GM23248 (cell line): ENCODE data around the gene ZNF236.

ENCODE experiments used
- EZH2 ChIP-seq: fragments of 200-600 bp; sonication (generic); IDR thresholded peaks from 2 replicates; pipeline ENCODE4 v1.6.1; 2018; ENCODE audit warnings: antibody characterized with exemption, mild to moderate bottlenecking; ENCODE audit not compliant: insufficient read depth, poor library complexity, severe bottlenecking
- EZH2phosphoT487 ChIP-seq: fragments of 200-600 bp; sonication (generic); IDR thresholded peaks from 2 replicates; pipeline ENCODE4 v1.6.1; 2018; ENCODE audit warnings: antibody characterized with exemption, moderate library complexity, mild to moderate bottlenecking, low read depth; ENCODE audit not compliant: insufficient read depth

GRCh38 chr18:76855594-76855993 lies 33.2 kb downstream of the ZNF236 start:
- no peak for TF ChIP-seq EZH2phosphoT487
- no peak for TF ChIP-seq EZH2
